AG10803 (cell line): ENCODE results near the gene NF1.
"Not testable (repeated sequence)": the region's sequence is repeated elsewhere in the genome, so short reads cannot be mapped to it uniquely, and the experiment has no call there.

Experiments
- DNase-seq: peaks from one replicate; pipeline ENCODE4 v3.0.0; 2010; ENCODE audit warnings: low read depth
- H3K4me3 ChIP-seq: 2 replicates; pipeline ENCODE4 v1.5.1; 2011; ENCODE audit warnings: mild to moderate bottlenecking, low read length, control low read depth
- CTCF ChIP-seq: conservative IDR thresholded peaks from 2 replicates; pipeline ENCODE4 v1.5.1; 2011; ENCODE audit warnings: mild to moderate bottlenecking, low read length, control low read depth, inconsistent platforms

Gene NF1

GRCh38 chr17:31252741-31253140, 158.0 kb downstream of the NF1 start:
- DNase-seq: no peak
- H3K4me3 ChIP-seq: no peak overlapping the region
- TF ChIP-seq CTCF: no peak

GRCh38 chr17:31254654-31255053, 159.9 kb downstream of the NF1 start:
- no peak overlapping the region for H3K4me3 ChIP-seq
- no peak for TF ChIP-seq CTCF
- DNase-seq: no peak

- no peak overlapping the region for H3K4me3 ChIP-seq
- TF ChIP-seq CTCF: no peak
- DNase-seq: no peak
Measured at GRCh38 chr17:31256936-31257335, 162.2 kb downstream of the NF1 start.

GRCh38 chr17:31260151-31260550, 165.4 kb downstream of the NF1 start:
- no peak overlapping the region for H3K4me3 ChIP-seq
- DNase-seq: no peak
- TF ChIP-seq CTCF: no peak

GRCh38 chr17:31261601-31262000, 166.8 kb downstream of the NF1 start:
- TF ChIP-seq CTCF: no peak
- no peak for DNase-seq
- H3K4me3 ChIP-seq: no peak overlapping the region

GRCh38 chr17:31262923-31263322, 168.1 kb downstream of the NF1 start:
- not testable (repeated sequence) for DNase-seq, H3K4me3 ChIP-seq

- no peak overlapping the region for H3K4me3 ChIP-seq
- DNase-seq: no peak
- no peak for TF ChIP-seq CTCF
Measured at GRCh38 chr17:31266042-31266441, 171.3 kb downstream of the NF1 start.

- no peak for TF ChIP-seq CTCF
- DNase-seq: no peak
- no peak overlapping the region for H3K4me3 ChIP-seq
Measured at GRCh38 chr17:31269036-31269577, 174.3 kb downstream of the NF1 start.
